OCI-LY1 (cell line): ENCODE data around the gene SEMA4A.
"Not testable (repeated sequence)": the region's sequence is repeated elsewhere in the genome, so short reads cannot be mapped to it uniquely, and the experiment has no call there.

Experiments used
- H2AFZ ChIP-seq: fragments of 200-600 bp; sonication (generic), shearing (Covaris generic); 2 replicates; pipeline ENCODE4 v1.6.0; 2014; ENCODE audit warnings: antibody characterized with exemption, mild to moderate bottlenecking, low read length
- H3F3A ChIP-seq: fragments of 200-600 bp; sonication (generic), shearing (Covaris generic); 2 replicates; pipeline ENCODE4 v1.6.0; 2014; ENCODE audit warnings: mild to moderate bottlenecking, antibody characterized with exemption, low read length, moderate library complexity; ENCODE audit not compliant: insufficient read depth
- H3K27ac ChIP-seq: fragments of 200-600 bp; sonication (generic); 2 replicates; pipeline ENCODE4 v1.5.1; 2014; ENCODE audit warnings: low read length, mixed run types, mild to moderate bottlenecking, low read depth; ENCODE audit not compliant: poor library complexity, severe bottlenecking
- H3K27me3 ChIP-seq: fragments of 200-600 bp; sonication (generic); 2 replicates; pipeline ENCODE4 v1.6.0; 2014; ENCODE audit warnings: antibody characterized with exemption, mild to moderate bottlenecking, low read length, moderate library complexity; ENCODE audit not compliant: insufficient read depth
- H3K36me3 ChIP-seq: fragments of 200-600 bp; sonication (generic); 2 replicates; pipeline ENCODE4 v1.6.1; 2014; ENCODE audit warnings: mild to moderate bottlenecking, antibody characterized with exemption, low read length, moderate library complexity, mixed read lengths; ENCODE audit not compliant: insufficient read depth
- H3K4me1 ChIP-seq: fragments of 200-600 bp; sonication (generic); 2 replicates; pipeline ENCODE4 v1.5.1; 2014; ENCODE audit warnings: mild to moderate bottlenecking, low read length, moderate library complexity; ENCODE audit not compliant: insufficient read depth, severe bottlenecking
- H3K4me2 ChIP-seq: fragments of 200-600 bp; sonication (generic), shearing (Covaris generic); 2 replicates; pipeline ENCODE4 v1.6.1; 2014; ENCODE audit warnings: low read length
- H3K4me3 ChIP-seq: fragments of 200-600 bp; sonication (generic); 2 replicates; pipeline ENCODE4 v1.5.1; 2014; ENCODE audit warnings: low read length, low read depth, mild to moderate bottlenecking, mixed read lengths; ENCODE audit not compliant: poor library complexity, severe bottlenecking
- H3K79me2 ChIP-seq: fragments of 200-600 bp; shearing (Covaris generic); 2 replicates; pipeline ENCODE4 v1.6.1; 2016; ENCODE audit warnings: mixed run types, low read length, mixed read lengths; ENCODE audit not compliant: insufficient read depth
- H3K9ac ChIP-seq: fragments of 200-600 bp; sonication (generic), shearing (Covaris generic); 2 replicates; pipeline ENCODE4 v1.6.1; 2014; ENCODE audit warnings: mild to moderate bottlenecking, low read length, mixed read lengths
- H3K9me2 ChIP-seq: fragments of 200-600 bp; sonication (generic), shearing (Covaris generic); 2 replicates; pipeline ENCODE4 v1.6.1; 2014; ENCODE audit warnings: low read depth, mild to moderate bottlenecking, low read length, mixed read lengths
- H3K9me3 ChIP-seq: fragments of 200-600 bp; shearing (Covaris generic); 2 replicates; pipeline ENCODE4 v1.6.1; 2014; ENCODE audit warnings: low read length, mixed read lengths
- H4K20me1 ChIP-seq: fragments of 200-600 bp; sonication (generic), shearing (Covaris generic); 2 replicates; pipeline ENCODE4 v1.6.0; 2016; ENCODE audit warnings: mild to moderate bottlenecking, low read length; ENCODE audit not compliant: insufficient read depth
- CTCF ChIP-seq: fragments of 200-600 bp; sonication (generic), shearing (Covaris generic); IDR thresholded peaks from 2 replicates; pipeline ENCODE4 v1.5.1; 2017; ENCODE audit warnings: mild to moderate bottlenecking, antibody characterized with exemption, low read length, moderate library complexity, mixed read lengths
- EZH2 ChIP-seq: fragments of 200-600 bp; sonication (generic), shearing (Covaris generic); IDR thresholded peaks from 2 replicates; pipeline ENCODE4 v1.8.0; 2017; ENCODE audit warnings: borderline replicate concordance, mixed run types, mild to moderate bottlenecking, antibody characterized with exemption, low read length, moderate library complexity, mixed read lengths

SEMA4A gene

GRCh38 chr1:156176610-156177210 is 23.3 kb downstream of the SEMA4A start:
- H3K4me2 ChIP-seq: no peak overlapping the region
- H3K9ac ChIP-seq: no peak overlapping the region
- no peak overlapping the region for H3K4me3 ChIP-seq
- no peaks in the 10 kb centered on the region for H3K9me2 ChIP-seq
- no peaks in the 10 kb centered on the region for H3K9me3 ChIP-seq
- no peaks in the 10 kb centered on the region for H3K4me1 ChIP-seq
- H3K36me3 ChIP-seq: peaks cover 40% of the 10 kb centered on the region
- H4K20me1 ChIP-seq: no peaks in the 10 kb centered on the region
- H3F3A ChIP-seq: no peaks in the 10 kb centered on the region
- H2AFZ ChIP-seq: no peak overlapping the region
- no peaks in the 10 kb centered on the region for H3K27me3 ChIP-seq
- no peak overlapping the region for H3K27ac ChIP-seq
- no peak for TF ChIP-seq CTCF
- TF ChIP-seq EZH2: no peak
- H3K79me2 ChIP-seq: no peaks in the 10 kb centered on the region

- Histone ChIP-seq H3K27me3 (no peaks in the 10 kb centered on the region), H3K9me2 (no peaks in the 10 kb centered on the region), H3F3A (no peaks in the 10 kb centered on the region), H2AFZ (no peak overlapping the region), H3K79me2 (no peaks in the 10 kb centered on the region), H3K9ac (no peak overlapping the region), H3K27ac (no peak overlapping the region), H3K4me2 (no peak overlapping the region), H3K4me1 (no peaks in the 10 kb centered on the region), H3K9me3 (no peaks in the 10 kb centered on the region), H3K36me3 (peaks cover 38% of the 10 kb centered on the region), H3K4me3 (no peak overlapping the region), H4K20me1 (no peaks in the 10 kb centered on the region)
- no peak for TF ChIP-seq CTCF
- no peak for TF ChIP-seq EZH2
Observed at GRCh38 chr1:156177919-156178654, 24.7 kb downstream of the SEMA4A start.

- H3K4me2 ChIP-seq: no peak overlapping the region
- no peaks in the 10 kb centered on the region for H3K9me3 ChIP-seq
- no peaks in the 10 kb centered on the region for H3K27me3 ChIP-seq
- no peaks in the 10 kb centered on the region for H4K20me1 ChIP-seq
- H3K9ac ChIP-seq: no peak overlapping the region
- no peaks in the 10 kb centered on the region for H3K79me2 ChIP-seq
- no peak overlapping the region for H2AFZ ChIP-seq
- no peaks in the 10 kb centered on the region for H3F3A ChIP-seq
- peaks cover 15% of the 10 kb centered on the region for H3K36me3 ChIP-seq
- H3K4me3 ChIP-seq: no peak overlapping the region
- TF ChIP-seq CTCF (no peak), EZH2 (no peak)
- no peak overlapping the region for H3K27ac ChIP-seq
- no peaks in the 10 kb centered on the region for H3K9me2 ChIP-seq
- no peaks in the 10 kb centered on the region for H3K4me1 ChIP-seq
Observed at GRCh38 chr1:156180471-156180870, 27.1 kb downstream of the SEMA4A start.

GRCh38 chr1:156181391-156181924 is 28.1 kb downstream of the SEMA4A start:
- H3K79me2 ChIP-seq, H2AFZ ChIP-seq, H3K4me2 ChIP-seq, H3F3A ChIP-seq, H3K27ac ChIP-seq, H3K9ac ChIP-seq, H3K4me1 ChIP-seq, H3K9me3 ChIP-seq, H3K27me3 ChIP-seq, H3K4me3 ChIP-seq, H4K20me1 ChIP-seq, H3K9me2 ChIP-seq: not testable (repeated sequence)
- peaks cover 10% of the 10 kb centered on the region for H3K36me3 ChIP-seq

GRCh38 chr1:156182010-156182779 is 28.8 kb downstream of the SEMA4A start:
- not testable (repeated sequence) for H3K9ac ChIP-seq, H3K4me2 ChIP-seq, H4K20me1 ChIP-seq, H3K4me3 ChIP-seq, H3K9me3 ChIP-seq, H3K9me2 ChIP-seq, H3K27ac ChIP-seq, H3K79me2 ChIP-seq, H2AFZ ChIP-seq, H3K36me3 ChIP-seq, H3F3A ChIP-seq, H3K27me3 ChIP-seq, H3K4me1 ChIP-seq
